CD4-positive, alpha-beta T cell treated with Interleukin-21 for 1 hour (primary cell): ENCODE results near the gene UVRAG.

Source experiments
- DNase-seq: peaks from one replicate; pipeline ENCODE4 v3.0.0-alpha.2; 2020

Gene UVRAG

GRCh38 chr11:75884321-75884720 lies 69.3 kb downstream of the UVRAG start:
- DNase-seq, result no peak

GRCh38 chr11:75888416-75888815 lies 73.4 kb downstream of the UVRAG start:
- DNase-seq, result no peak

GRCh38 chr11:75891947-75892739 lies 77.1 kb downstream of the UVRAG start:
- no peak for DNase-seq

DNA sequence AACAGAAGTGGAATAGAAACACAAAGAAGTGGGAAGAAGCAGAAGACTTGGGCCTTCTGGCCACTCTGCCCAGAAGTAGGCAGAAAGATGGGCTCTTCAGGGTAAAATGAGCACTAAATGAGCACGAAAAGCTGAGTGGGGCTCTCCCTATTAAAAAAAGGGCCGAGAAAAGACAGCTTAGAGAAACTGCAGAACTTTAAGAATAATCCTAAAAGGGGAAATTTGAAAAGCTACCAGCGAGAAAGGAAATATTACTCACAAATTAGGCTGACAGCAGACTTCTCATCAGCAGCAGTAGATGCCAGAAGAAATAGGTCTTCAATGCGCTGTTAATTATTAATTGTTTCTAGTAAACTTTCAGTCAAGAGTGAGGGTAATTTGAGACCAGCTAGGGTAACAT lies 78.2 kb downstream of the UVRAG start:
- DNase-seq, result no peak

GRCh38 chr11:75894036-75894585 lies 79.1 kb downstream of the UVRAG start:
- no peak for DNase-seq

DNA sequence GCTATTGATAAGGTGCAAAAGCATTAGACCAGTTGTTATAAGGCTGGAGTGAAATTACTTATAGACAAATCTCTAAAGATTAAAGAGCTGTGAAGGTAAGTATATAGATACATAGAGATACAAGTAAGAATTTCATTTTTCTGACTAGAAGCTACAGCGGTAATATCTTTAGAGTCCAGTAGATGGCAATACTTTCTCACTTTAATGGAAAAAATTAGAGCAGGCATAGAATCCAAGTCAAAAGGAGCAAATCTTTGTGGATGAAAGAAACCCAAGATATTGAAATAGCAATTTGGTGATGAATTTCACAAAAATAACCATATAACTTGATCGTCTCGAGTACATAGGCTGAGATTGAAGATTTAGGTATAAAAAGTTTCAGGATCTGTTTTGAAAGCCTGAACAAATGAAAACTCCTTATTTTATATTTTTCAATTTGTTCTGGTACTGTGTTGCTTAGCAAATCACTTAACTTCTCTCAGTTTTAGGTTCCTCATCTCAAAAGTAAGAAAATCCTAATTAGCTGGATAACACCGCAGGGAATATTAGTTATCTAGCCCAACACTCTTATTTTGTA lies 81.9 kb downstream of the UVRAG start:
- DNase-seq, result peak; percentile 45

DNA sequence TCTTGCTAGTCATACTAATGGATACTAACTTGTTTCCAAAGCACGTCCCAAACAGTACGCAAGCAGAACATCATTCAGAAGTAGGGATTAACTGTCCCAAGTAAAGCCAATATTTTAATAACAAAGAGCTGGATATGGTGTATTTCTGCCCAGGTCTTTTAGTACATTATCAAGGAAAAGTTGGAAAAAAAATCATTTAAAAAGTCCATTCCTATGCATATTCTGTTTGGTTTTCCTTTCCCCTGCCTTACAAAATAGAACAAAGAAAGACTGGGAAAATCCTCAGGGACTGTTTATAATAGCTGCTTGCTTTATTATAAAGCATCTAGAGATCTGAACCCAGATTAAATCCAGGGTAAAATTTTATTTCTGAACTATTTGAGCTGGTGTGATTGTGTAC lies 83.9 kb downstream of the UVRAG start:
- no peak for DNase-seq

DNA sequence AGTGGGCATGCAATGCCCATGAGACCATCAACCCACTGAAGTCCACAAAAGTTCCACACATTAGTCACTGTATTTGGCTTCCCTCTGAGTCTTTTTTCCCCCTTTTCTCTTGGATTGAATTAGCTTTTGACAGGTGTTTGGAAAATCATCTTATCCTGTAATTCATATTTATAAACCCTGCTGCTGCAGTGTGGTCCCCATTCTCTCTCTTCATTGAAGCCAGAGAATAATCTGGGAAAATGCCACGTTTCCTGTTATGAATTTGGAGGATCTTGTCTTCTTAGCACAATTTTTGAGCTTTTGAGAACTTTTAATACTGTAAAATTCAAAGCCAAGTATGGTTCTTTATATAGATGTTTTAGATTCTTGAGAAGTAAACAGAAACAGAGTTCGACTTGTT lies 84.8 kb downstream of the UVRAG start:
- no peak for DNase-seq

GRCh38 chr11:75900848-75901247 lies 85.8 kb downstream of the UVRAG start:
- DNase-seq, result no peak

- DNase-seq, result no peak
These were observed 87.6 kb downstream of the UVRAG start for GRCh38 chr11:75902631-75903030.

- DNase-seq, result no peak
These were observed 88.3 kb downstream of the UVRAG start for GRCh38 chr11:75903276-75903675.

DNA sequence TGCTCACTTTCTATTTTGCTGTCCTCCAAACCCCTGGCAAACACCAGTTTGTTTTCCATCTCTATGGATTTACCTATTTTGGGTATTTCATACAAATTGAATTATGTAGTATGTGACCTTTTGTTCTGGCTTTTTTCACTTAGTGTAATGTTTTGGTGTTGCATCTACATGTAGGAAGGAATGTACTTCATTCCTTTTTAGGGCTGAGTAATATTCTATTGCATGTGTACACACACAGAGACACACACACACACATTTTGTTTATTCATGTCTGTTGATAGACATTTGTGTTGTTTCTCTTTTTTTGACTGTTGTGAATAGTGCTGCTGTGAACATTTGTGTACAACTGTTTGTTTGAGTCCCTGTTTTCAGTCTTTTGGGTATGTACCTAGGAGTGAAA lies 90.4 kb downstream of the UVRAG start:
- no peak for DNase-seq

DNA sequence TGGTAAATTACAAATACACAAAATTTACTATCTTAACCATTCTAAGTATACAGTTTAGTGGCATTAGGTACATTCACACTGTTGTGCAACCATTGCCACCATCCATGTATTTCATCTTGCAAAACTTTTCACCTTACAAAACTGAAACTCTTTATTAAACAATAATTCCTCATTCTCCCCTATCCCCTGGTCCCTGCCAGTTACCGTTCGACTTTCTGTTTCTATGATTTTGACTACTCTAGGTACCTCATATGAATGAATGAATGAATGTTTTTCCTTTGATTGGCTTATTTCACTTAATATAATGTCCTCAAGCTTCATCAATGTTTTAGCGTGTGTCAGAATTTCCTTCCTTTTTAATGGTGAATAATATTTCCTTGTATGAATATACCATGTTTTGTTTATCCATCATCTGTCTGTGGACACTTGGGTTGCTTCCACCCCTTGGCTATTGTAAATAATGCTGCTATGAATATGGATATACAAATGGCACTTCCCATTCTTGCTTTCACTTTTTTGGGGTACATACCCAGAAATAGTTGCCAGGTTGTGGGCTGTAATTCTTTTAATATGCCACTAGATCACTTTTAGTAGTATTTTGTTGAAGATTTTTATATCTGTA lies 93.0 kb downstream of the UVRAG start:
- DNase-seq, result no peak

GRCh38 chr11:75910426-75911145 lies 95.6 kb downstream of the UVRAG start:
- no peak for DNase-seq

DNA sequence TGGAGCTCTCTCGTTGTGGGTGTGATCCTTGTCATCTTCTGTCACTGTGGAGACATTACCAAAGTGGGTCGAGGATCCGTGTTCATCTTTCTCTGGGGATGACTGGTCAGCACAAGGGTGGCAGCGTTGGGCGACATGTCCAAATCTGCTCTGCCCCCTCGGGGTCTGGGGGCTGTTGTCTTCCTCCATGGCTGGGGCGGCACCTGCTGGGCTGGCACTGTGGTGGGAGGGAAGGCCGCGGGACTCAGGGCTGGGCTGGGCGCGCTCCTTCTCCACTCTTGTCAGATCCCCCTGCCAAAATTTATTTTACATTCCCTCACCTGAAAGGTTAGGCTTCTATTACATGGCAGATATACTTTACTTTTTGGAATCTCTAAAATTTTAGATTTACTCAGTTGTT lies 96.4 kb downstream of the UVRAG start:
- no peak for DNase-seq

DNA sequence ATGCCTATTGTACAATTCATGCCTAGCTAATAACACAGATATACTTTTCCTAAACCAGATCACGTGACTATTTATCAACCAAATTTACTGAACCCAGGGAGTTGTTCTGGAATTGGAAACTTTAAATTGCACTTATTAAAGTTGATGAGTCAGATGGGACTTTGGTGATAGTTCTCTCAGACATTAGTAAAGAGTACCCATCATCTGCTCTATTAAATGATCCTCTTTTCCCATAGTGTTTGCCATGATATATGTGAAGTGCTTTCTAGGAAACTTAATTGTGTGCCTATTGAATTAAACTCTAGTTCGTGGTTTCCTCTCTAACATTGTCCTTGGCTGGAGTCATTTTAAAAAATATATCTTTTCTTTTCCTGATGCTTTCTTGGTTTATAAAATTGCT lies 99.0 kb downstream of the UVRAG start:
- no peak for DNase-seq

GRCh38 chr11:75916882-75917281 lies 101.9 kb downstream of the UVRAG start:
- DNase-seq, result no peak

GRCh38 chr11:75918331-75918730 lies 103.3 kb downstream of the UVRAG start:
- no peak for DNase-seq

DNA sequence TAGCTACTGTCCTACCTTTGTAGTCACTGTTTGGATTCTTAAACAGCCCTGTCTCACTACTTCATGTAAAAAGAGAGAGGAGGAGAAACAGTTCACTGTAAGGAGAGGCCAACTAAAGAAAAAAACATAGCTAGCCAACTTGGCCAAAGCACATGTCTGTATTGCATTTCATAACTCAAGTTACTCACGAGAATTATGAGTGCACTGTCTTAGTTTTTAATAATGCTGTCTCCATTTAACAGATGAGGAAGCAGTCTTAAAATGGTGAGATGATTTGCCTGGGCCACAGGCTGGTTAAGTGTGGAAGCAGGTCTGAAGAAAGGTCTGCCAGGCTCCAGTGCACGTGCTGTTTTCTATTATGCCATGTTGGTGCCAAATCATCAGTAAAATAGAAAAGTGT lies 104.5 kb downstream of the UVRAG start:
- no peak for DNase-seq

- DNase-seq, result no peak
These were observed 105.8 kb downstream of the UVRAG start for GRCh38 chr11:75920848-75921247.

DNA sequence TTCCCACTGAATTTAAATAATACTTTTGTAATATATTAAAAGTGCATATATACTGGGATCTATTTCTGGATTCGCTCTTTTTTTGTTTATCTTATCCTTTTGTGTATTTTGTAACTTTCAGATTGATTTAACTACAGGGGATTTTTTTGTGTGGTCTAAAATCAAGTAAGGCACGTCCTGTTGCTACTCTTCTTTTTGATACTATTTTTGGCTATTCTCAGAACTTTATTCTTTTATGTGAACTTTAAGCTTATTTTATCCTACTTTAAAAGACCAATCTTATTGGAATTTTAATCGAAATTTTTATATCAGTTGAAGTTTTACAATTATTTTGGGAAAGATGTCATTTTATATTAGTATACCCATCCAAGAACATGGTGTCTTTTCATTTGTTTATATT lies 106.8 kb downstream of the UVRAG start:
- DNase-seq, result no peak

DNA sequence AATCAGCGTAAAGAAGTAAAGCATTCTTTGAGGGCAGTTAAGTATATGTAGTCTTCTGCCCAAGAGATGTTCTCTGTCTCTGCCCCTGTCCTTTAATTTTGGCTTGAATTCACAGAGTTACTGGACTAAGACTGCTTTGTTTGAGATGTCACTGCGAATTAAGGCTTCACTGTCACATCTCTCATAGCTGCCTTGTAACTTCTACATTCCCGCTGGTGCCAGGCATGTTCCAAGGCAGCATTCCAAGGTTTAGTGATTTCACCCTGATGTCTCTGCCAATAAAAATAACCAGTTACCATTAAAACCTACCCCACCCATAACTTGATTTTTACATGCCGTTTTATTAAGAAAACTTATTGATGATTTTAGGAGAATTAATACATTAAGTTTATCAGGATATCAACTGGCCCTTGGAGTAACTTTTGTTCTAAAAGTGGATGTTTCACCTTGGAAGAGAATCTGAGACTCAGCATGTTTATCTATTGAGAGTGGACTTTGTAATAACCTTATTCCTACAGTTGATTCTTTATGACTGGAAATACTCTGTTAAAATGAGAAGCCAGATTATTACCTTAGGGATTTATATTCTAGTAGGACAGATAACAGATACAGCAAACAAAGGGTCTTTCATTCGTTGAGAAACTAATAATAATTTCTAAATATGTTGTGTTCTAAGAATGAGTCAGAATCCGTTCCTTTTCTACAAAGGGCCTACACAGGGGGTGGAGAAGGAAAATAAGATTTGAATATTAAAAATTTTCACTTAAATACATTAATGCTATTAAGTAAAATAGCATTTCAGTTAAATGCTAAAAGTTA lies 110.2 kb downstream of the UVRAG start:
- DNase-seq, result no peak

GRCh38 chr11:75925785-75926164 lies 110.8 kb downstream of the UVRAG start:
- no peak for DNase-seq
